ENCODE results near the gene MYCBP2. TPM values are rescaled to one million over a fixed set of nuclear protein-coding genes. Genes with fewer than 3 reads are reported as not detected.
"Not testable (repeated sequence)": the region's sequence is repeated elsewhere in the genome, so short reads cannot be mapped to it uniquely, and the experiment has no call there.

MYCBP2 gene
- total RNA-seq, 8 experiments from 2014 or later, result 53.8 to 118 (median 89.4) TPM

DNA sequence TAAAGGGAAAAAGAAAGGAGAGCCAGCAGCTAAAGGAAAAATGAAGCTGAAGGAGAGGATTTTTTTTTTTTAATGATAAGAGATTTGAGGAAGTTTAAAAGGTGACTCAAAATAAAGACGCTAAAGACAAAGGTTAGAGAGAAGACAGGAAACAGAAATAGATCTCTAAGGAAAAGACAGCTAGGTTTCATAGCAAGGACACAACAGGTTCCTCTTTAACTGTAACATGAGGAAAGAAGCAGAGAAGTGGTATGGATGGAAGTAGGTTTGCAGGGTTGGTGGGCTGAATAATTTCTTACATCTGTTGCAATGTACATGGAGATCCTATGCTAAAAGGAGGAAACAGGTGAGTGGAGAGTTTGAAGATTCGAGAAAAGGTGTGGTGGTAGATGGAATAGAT, 107.5 kb downstream of the MYCBP2 start:
- 70 to 100% (median 90%) methylated on average over 1 to 2 of the region's 2 CpGs for WGBS, 10 experiments
- H3K4me1 ChIP-seq (replicated peaks in 1 of 2), result no peaks in the 10 kb centered on the region
- in situ Hi-C loops (cut with MboI; ENCODE audit: low pct_unique_long_range_greater_than_20kb in 2 of 9, low sequenced_read_pairs in 9 of 9, unreplicated experiment in 9 of 9), result no loop called here

DNA sequence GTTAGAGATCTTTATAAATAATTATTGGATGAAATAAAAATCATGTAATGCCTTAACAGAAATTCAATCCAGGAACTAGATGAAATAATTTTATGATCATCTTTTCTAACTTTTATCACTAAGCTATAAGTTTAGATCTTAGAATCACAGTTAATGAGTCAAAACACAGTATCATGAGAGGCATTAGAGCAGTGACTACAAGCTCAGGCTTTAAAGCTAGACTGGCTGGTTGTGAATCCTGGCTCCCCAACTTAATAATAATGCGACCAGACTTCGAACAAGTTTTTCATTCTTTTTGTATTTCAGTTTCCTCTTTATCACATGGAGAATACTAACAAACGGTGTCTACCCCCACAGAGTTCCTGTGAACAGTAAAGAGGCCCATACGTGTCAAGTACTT, 108.6 kb downstream of the MYCBP2 start:
- Histone ChIP-seq H3K4me3 (no peak overlapping the region), H3K27ac (no peak overlapping the region), H3K4me1 (replicated peaks in 1 of 2) (no peaks in the 10 kb centered on the region)
- no peak for ATAC-seq (replicated peaks in 6 of 8)
- in situ Hi-C loops (cut with MboI; ENCODE audit: low pct_unique_long_range_greater_than_20kb in 2 of 9, low sequenced_read_pairs in 9 of 9, unreplicated experiment in 9 of 9), result no loop called here
- 40 to 93% (median 87%) methylated on average over 2 to 4 of the region's 4 CpGs; no CpG with 5 or more reads in 2 of the 10 experiments for WGBS, 10 experiments

More for the DNA sequence above, 107.5 kb downstream of the MYCBP2 start:
- ATAC-seq (replicated peaks in 6 of 8), result no peak
- no peak overlapping the region for H3K27ac ChIP-seq
- H3K4me3 ChIP-seq, result no peak overlapping the region

DNA sequence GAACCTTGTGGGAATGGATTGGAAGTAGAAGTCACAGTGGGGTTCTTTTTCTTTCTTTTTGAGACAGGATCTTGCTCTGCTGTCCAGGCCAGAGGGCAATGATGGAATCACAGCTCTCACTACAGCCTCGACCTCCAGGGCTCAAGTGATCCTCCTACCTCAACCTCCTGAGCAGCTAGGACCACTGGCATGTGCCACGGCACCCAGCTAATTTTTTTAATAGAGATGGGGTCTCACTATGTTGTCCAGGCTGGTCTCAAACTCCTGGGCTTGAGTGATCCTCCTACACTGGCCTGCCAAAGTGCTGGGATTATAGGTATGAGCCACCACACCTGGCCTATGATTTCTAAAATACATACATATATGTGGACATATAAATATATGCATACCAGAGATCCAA, 111.4 kb downstream of the MYCBP2 start:
- 75 to 100% (median 100%) methylated on average over 1 to 2 of the region's 2 CpGs; no CpG with 5 or more reads in 2 of the 10 experiments for WGBS, 10 experiments
- no peak overlapping the region for H3K4me3 ChIP-seq
- no peak for ATAC-seq (replicated peaks in 6 of 8)
- no peaks in the 10 kb centered on the region for H3K4me1 ChIP-seq (replicated peaks in 1 of 2)
- H3K27ac ChIP-seq, result no peak overlapping the region
- in situ Hi-C loops (cut with MboI; ENCODE audit: low pct_unique_long_range_greater_than_20kb in 2 of 9, low sequenced_read_pairs in 9 of 9, unreplicated experiment in 9 of 9), result no loop called here

- Histone ChIP-seq H3K4me1 (replicated peaks in 1 of 2) (no peaks in the 10 kb centered on the region), H3K27ac (no peak overlapping the region), H3K4me3 (no peak overlapping the region)
- in situ Hi-C loops (cut with MboI; ENCODE audit: low pct_unique_long_range_greater_than_20kb in 2 of 9, low sequenced_read_pairs in 9 of 9, unreplicated experiment in 9 of 9), result no loop called here
- no peak for ATAC-seq (replicated peaks in 6 of 8)
- WGBS, 10 experiments, result 83 to 100% (median 94%) methylated on average over 2 to 5 of the region's 5 CpGs; no CpG with 5 or more reads in 1 of the 10 experiments
Observed at GRCh38 chr13:77213644-77214043, 113.2 kb downstream of the MYCBP2 start.

GRCh38 chr13:77207943-77208342, 119.0 kb downstream of the MYCBP2 start:
- H3K4me3 ChIP-seq, result no peak overlapping the region
- no CpG with 5 or more reads among the region's 1 CpG for WGBS, 10 experiments
- in situ Hi-C loops (cut with MboI; ENCODE audit: low pct_unique_long_range_greater_than_20kb in 2 of 9, low sequenced_read_pairs in 9 of 9, unreplicated experiment in 9 of 9), result no loop called here
- no peak for ATAC-seq (replicated peaks in 6 of 8)
- H3K4me1 ChIP-seq (replicated peaks in 1 of 2), result no peaks in the 10 kb centered on the region
- no peak overlapping the region for H3K27ac ChIP-seq

- WGBS, 10 experiments, result 93 to 100% (median 100%) methylated on average over 1 to 3 of the region's 16 CpGs; no CpG with 5 or more reads in 6 of the 10 experiments
Observed at GRCh38 chr13:77198995-77199394, 127.9 kb downstream of the MYCBP2 start.

DNA sequence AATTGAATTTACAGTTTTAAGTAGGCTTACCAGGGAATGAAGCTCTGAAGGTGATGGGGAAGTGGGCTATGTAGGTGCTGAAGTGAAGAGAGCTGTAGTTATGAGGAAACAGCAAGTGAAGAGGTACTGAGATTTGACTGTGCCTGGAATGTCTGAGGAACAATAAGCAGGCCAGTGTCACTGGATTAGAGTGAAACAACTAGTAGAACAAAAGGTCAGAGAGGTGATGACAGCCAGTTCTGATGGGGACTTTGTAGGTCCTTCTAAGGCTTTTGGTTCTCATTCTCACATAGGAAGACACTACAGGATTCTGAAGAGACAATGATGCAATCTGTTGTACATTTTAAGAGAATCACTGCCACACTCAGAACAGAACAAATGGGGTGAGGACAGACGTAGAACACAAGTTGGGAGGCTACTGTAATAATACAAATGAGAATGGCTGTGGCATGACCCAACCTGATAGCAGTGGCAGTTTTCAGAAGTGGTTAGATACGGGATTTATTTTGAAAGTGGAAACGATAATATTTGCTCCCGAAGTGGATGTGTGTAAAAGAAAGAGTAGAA, 130.8 kb downstream of the MYCBP2 start:
- H3K4me1 ChIP-seq (replicated peaks in 1 of 2), result no peaks in the 10 kb centered on the region
- ATAC-seq (replicated peaks in 6 of 8), result peak in 1 of 8 experiments; percentile 37
- H3K27ac ChIP-seq, result no peak overlapping the region
- H3K4me3 ChIP-seq, result no peak overlapping the region
- 65 to 100% (median 89%) methylated on average over 2 to 4 of the region's 4 CpGs; no CpG with 5 or more reads in 3 of the 10 experiments for WGBS, 10 experiments
- in situ Hi-C loops (cut with MboI; ENCODE audit: low pct_unique_long_range_greater_than_20kb in 2 of 9, low sequenced_read_pairs in 9 of 9, unreplicated experiment in 9 of 9), result no loop called here

More at GRCh38 chr13:77198995-77199394, 127.9 kb downstream of the MYCBP2 start:
- ATAC-seq (replicated peaks in 6 of 8); H3K27ac ChIP-seq; H3K4me1 ChIP-seq (replicated peaks in 1 of 2); H3K4me3 ChIP-seq; in situ Hi-C loops (cut with MboI; ENCODE audit: low pct_unique_long_range_greater_than_20kb in 2 of 9, low sequenced_read_pairs in 9 of 9, unreplicated experiment in 9 of 9): not testable (repeated sequence)

- peak in 3 of 8 experiments; percentile 25 to 68 (median 61) for ATAC-seq (replicated peaks in 6 of 8)
Observed at GRCh38 chr13:77190349-77190958, 136.4 kb downstream of the MYCBP2 start.

GRCh38 chr13:77185721-77186120, 141.2 kb downstream of the MYCBP2 start:
- no peaks in the 10 kb centered on the region for H3K4me1 ChIP-seq (replicated peaks in 1 of 2)
- H3K27ac ChIP-seq, result no peak overlapping the region
- no peak overlapping the region for H3K4me3 ChIP-seq
- no peak for ATAC-seq (replicated peaks in 6 of 8)
- in situ Hi-C loops (cut with MboI; ENCODE audit: low pct_unique_long_range_greater_than_20kb in 2 of 9, low sequenced_read_pairs in 9 of 9, unreplicated experiment in 9 of 9), result no loop called here
- 80 to 100% (median 93%) methylated on average over 1 to 3 of the region's 3 CpGs; no CpG with 5 or more reads in 1 of the 10 experiments for WGBS, 10 experiments

More at GRCh38 chr13:77190349-77190958, 136.4 kb downstream of the MYCBP2 start:
- no peak overlapping the region for H3K4me3 ChIP-seq
- in situ Hi-C loops (cut with MboI; ENCODE audit: low pct_unique_long_range_greater_than_20kb in 2 of 9, low sequenced_read_pairs in 9 of 9, unreplicated experiment in 9 of 9), result no loop called here
- no peaks in the 10 kb centered on the region for H3K4me1 ChIP-seq (replicated peaks in 1 of 2)
- no peak overlapping the region for H3K27ac ChIP-seq
- 73 to 100% (median 89%) methylated on average over 1 of the region's 1 CpG; no CpG with 5 or more reads in 4 of the 10 experiments for WGBS, 10 experiments

GRCh38 chr13:77184455-77184854, 142.4 kb downstream of the MYCBP2 start:
- no peak overlapping the region for H3K27ac ChIP-seq
- H3K4me1 ChIP-seq (replicated peaks in 1 of 2), result no peaks in the 10 kb centered on the region
- in situ Hi-C loops (cut with MboI; ENCODE audit: low pct_unique_long_range_greater_than_20kb in 2 of 9, low sequenced_read_pairs in 9 of 9, unreplicated experiment in 9 of 9), result no loop called here
- ATAC-seq (replicated peaks in 6 of 8), result no peak
- 83 to 100% (median 100%) methylated on average over 1 to 2 of the region's 2 CpGs for WGBS, 10 experiments
- no peak overlapping the region for H3K4me3 ChIP-seq

- Histone ChIP-seq H3K4me3 (no peak overlapping the region), H3K27ac (no peak overlapping the region), H3K4me1 (replicated peaks in 1 of 2) (no peaks in the 10 kb centered on the region)
- ATAC-seq (replicated peaks in 6 of 8), result no peak
- in situ Hi-C loops (cut with MboI; ENCODE audit: low pct_unique_long_range_greater_than_20kb in 2 of 9, low sequenced_read_pairs in 9 of 9, unreplicated experiment in 9 of 9), result no loop called here
- WGBS, 10 experiments, result 88 to 100% (median 97%) methylated on average over 2 to 4 of the region's 4 CpGs; no CpG with 5 or more reads in 1 of the 10 experiments
Observed at GRCh38 chr13:77180011-77180410, 146.9 kb downstream of the MYCBP2 start.

DNA sequence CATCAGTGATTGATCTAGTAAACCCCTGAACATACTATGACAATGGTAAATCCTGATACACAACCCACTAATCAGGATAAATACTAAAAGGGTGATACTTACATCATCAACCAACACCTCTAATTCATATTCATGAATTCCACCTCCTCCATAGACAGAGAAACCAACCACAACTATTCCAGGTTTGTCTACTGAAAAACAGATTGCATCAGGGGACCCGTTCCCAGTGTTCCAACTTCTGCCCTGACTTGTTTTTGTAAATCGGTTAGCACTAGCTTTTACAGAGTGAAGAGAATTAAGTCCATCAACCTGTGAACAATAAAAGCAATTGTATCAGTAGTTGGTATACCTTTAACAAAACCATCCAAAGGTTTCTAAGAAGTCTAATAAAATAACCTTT, 149.2 kb downstream of the MYCBP2 start:
- WGBS, 10 experiments, result 93 to 100% (median 100%) methylated on average over 1 to 2 of the region's 2 CpGs; no CpG with 5 or more reads in 3 of the 10 experiments
- H3K4me1 ChIP-seq (replicated peaks in 1 of 2), result no peaks in the 10 kb centered on the region
- no peak overlapping the region for H3K4me3 ChIP-seq
- ATAC-seq (replicated peaks in 6 of 8), result no peak
- no peak overlapping the region for H3K27ac ChIP-seq
- in situ Hi-C loops (cut with MboI; ENCODE audit: low pct_unique_long_range_greater_than_20kb in 2 of 9, low sequenced_read_pairs in 9 of 9, unreplicated experiment in 9 of 9), result no loop called here

- no peak for ATAC-seq (replicated peaks in 6 of 8)
- Histone ChIP-seq H3K4me3 (no peak overlapping the region), H3K4me1 (replicated peaks in 1 of 2) (no peaks in the 10 kb centered on the region), H3K27ac (no peak overlapping the region)
- in situ Hi-C loops (cut with MboI; ENCODE audit: low pct_unique_long_range_greater_than_20kb in 2 of 9, low sequenced_read_pairs in 9 of 9, unreplicated experiment in 9 of 9), result no loop called here
- WGBS, 10 experiments, result 94 to 100% (median 100%) methylated on average over 1 to 2 of the region's 2 CpGs; no CpG with 5 or more reads in 4 of the 10 experiments
Observed at GRCh38 chr13:77176350-77176749, 150.5 kb downstream of the MYCBP2 start.
